HepG2 (cell line): ENCODE data around the gene S100A6. TPM values are rescaled to one million over a fixed set of nuclear protein-coding genes. Genes with fewer than 3 reads are reported as not detected.

Experiments
- ATAC-seq: fragments of 200-7000 bp; cut with Tn5 transposase; 3 replicates; pipeline ENCODE4 v1.9.1; 2020; ENCODE audit warnings: mild to moderate bottlenecking, moderate library complexity
- BruUV-seq: library from RNA; stranded (reverse); fragments of 400-500 nt; replicated peaks from 2 replicates; lab custom pipeline; 2021; lab: Mats Ljungman, UMichigan
- CTCF ChIA-PET: fragments of 300-600 bp; formaldehyde crosslinking; extraction: SDS; loops from one replicate; lab custom pipeline; 2021; ENCODE audit warnings: low total read pairs, inconsistent platforms, low intra/inter-chr PET ratio; lab: Yijun Ruan, JAX
- POLR2A ChIA-PET: fragments of 350-600 bp; sonication (Branson Sonifier 250); formaldehyde crosslinking; loops from one replicate; lab custom pipeline; 2020; ENCODE audit warnings: antibody characterized with exemption, inconsistent platforms; lab: Yijun Ruan, JAX
- DNase-seq: peaks from one replicate; pipeline ENCODE4 v3.0.0-alpha.2; 2015; ENCODE audit warnings: low spot score
- FAIRE-seq: peaks from 3 replicates; lab custom pipeline; 2011; peaks lifted over from hg19 to GRCh38; lab: Jason Lieb, UNC
- H2AFZ ChIP-seq: one replicate; pipeline ENCODE4 v1.6.1; 2011; ENCODE audit warnings: low read length, inconsistent platforms
- H3K27ac ChIP-seq: fragments of 300-600 bp; 3 replicates; pipeline ENCODE4 v1.8.0; 2011; ENCODE audit warnings: mixed run types, mild to moderate bottlenecking, mixed read lengths, low read length, inconsistent platforms; ENCODE audit not compliant: insufficient read depth; ENCODE audit errors: extremely low read length
- H3K27me3 ChIP-seq, 2 experiments: fragments of 200-600 bp in 1 of 2; 2 replicates in 1 of 2; 3 replicates in 1 of 2; pipeline versions ENCODE4 v1.6.0 to v1.8.0; 2011; ENCODE audit warnings: low read length in 2 of 2, mild to moderate bottlenecking in 2 of 2, moderate library complexity in 2 of 2, inconsistent platforms in 1 of 2; ENCODE audit not compliant: insufficient read depth in 2 of 2, control insufficient read depth in 1 of 2
- H3K36me3 ChIP-seq, 2 experiments: fragments of 200-600 bp in 1 of 2; replicated peaks in 1 of 2; 2 replicates in 1 of 2; 3 replicates in 1 of 2; pipeline versions ENCODE4 v1.5.1 to v1.8.0; 2011; ENCODE audit warnings: low read length in 2 of 2, inconsistent platforms in 1 of 2; ENCODE audit not compliant: insufficient read depth in 2 of 2, control insufficient read depth in 1 of 2
- H3K4me1 ChIP-seq: 2 replicates; pipeline ENCODE4 v1.5.1; 2012; ENCODE audit warnings: low read length, inconsistent platforms; ENCODE audit not compliant: insufficient read depth
- H3K4me2 ChIP-seq: 2 replicates; pipeline ENCODE4 v1.6.0; 2011; ENCODE audit warnings: low read depth, low read length, inconsistent platforms
- H3K4me3 ChIP-seq, 3 experiments: fragments of 200-600 bp in 1 of 3; sonication (generic), shearing (Covaris generic) in 1 of 3; replicated peaks in 1 of 3; 2 replicates each; pipeline ENCODE4 v1.5.1; 2011 to 2016; ENCODE audit warnings: low read length in 3 of 3, inconsistent platforms in 2 of 3, low read depth in 2 of 3, mild to moderate bottlenecking in 2 of 3, control low read depth in 1 of 3, mixed read lengths in 1 of 3; ENCODE audit not compliant: insufficient read depth in 1 of 3
- H3K79me2 ChIP-seq: one replicate; pipeline ENCODE4 v1.6.1; 2011; ENCODE audit warnings: low read length, inconsistent platforms; ENCODE audit not compliant: insufficient read depth
- H3K9ac ChIP-seq: 2 replicates; pipeline ENCODE4 v1.6.0; 2011; ENCODE audit warnings: mild to moderate bottlenecking, low read depth, low read length, inconsistent platforms; ENCODE audit not compliant: insufficient read depth
- H3K9me3 ChIP-seq: 2 replicates; pipeline ENCODE4 v1.5.1; 2012; ENCODE audit warnings: mild to moderate bottlenecking, low read length
- H4K20me1 ChIP-seq: 2 replicates; pipeline ENCODE4 v1.6.0; 2011; ENCODE audit warnings: inconsistent platforms, mild to moderate bottlenecking, low read length, moderate library complexity; ENCODE audit not compliant: insufficient read depth
- CBX2 ChIP-seq, 2 experiments: fragments of 200-600 bp in 1 of 2; sonication (generic); formaldehyde crosslinking in 1 of 2; IDR thresholded peaks; 2 replicates each; pipeline versions ENCODE4 v1.7.0 to v1.8.1; 2018 to 2022; ENCODE audit warnings: low read depth in 2 of 2, low read length in 1 of 2, mild to moderate bottlenecking in 1 of 2, missing genetic modification reagents in 1 of 2
- CHCHD3 ChIP-seq: sonication (generic); formaldehyde crosslinking; IDR thresholded peaks from 2 replicates; pipeline ENCODE4 v1.8.0; 2022; ENCODE audit warnings: mild to moderate bottlenecking, missing genetic modification reagents, moderate library complexity
- HNF4A ChIP-seq: sonication (generic); formaldehyde crosslinking; IDR thresholded peaks from 2 replicates; pipeline ENCODE4 v1.4.0; 2020; ENCODE audit warnings: missing genetic modification reagents
- KDM6A ChIP-seq: IDR thresholded peaks from 2 replicates; pipeline ENCODE4 v1.6.1; 2016; ENCODE audit warnings: low read depth
- SALL2 ChIP-seq: sonication (generic); formaldehyde crosslinking; IDR thresholded peaks from 2 replicates; pipeline ENCODE4 v1.8.1; 2023; ENCODE audit warnings: mild to moderate bottlenecking, missing genetic modification reagents, inconsistent platforms
- SIX4 ChIP-seq: sonication (generic); formaldehyde crosslinking; IDR thresholded peaks from 2 replicates; pipeline ENCODE4 v1.4.0; 2020; ENCODE audit warnings: missing genetic modification reagents
- TEAD2 ChIP-seq: sonication (generic); formaldehyde crosslinking; IDR thresholded peaks from 2 replicates; pipeline ENCODE4 v1.9.0; 2021; ENCODE audit warnings: missing genetic modification reagents
- ZNF280D ChIP-seq: sonication (generic); formaldehyde crosslinking; IDR thresholded peaks from 2 replicates; pipeline ENCODE4 v1.5.1; 2020; ENCODE audit warnings: mild to moderate bottlenecking, missing genetic modification reagents
- ZNF740 ChIP-seq: sonication (generic); formaldehyde crosslinking; IDR thresholded peaks from 2 replicates; pipeline ENCODE4 v1.4.0; 2020; ENCODE audit warnings: missing genetic modification reagents
- ZSCAN9 ChIP-seq: IDR thresholded peaks from 2 replicates; pipeline ENCODE4 v1.6.1; 2016; ENCODE audit warnings: borderline replicate concordance
- WGBS: methylation state at CpG from one replicate; pipeline ENCODE4 v1.1.6; 2017; ENCODE audit warnings: low lambda C conversion rate; 5-methylcytosine and 5-hydroxymethylcytosine counted together
- in situ Hi-C: cut with HindIII; loops from 2 replicates; pipeline ENCODE4 v1.10.0; 2017; ENCODE audit warnings: low pct_unique_long_range_greater_than_20kb; ENCODE audit not compliant: extremely low pct_ligation_motif_present
- intact Hi-C: fragments of 100-400 bp; cut with micrococcal nuclease; formaldehyde crosslinking; loops from one replicate; pipeline ENCODE4 v1.10.0; 2022; ENCODE audit not compliant: unreplicated experiment
- polyA plus RNA-seq, 8 experiments: library from polyadenylated mRNA; depleted of rRNA in 3 of 8; stranded (reverse) in 7 of 8; unstranded in 1 of 8; fragments of >200 nt; fragmentation: Illumina TruSeq in 4 of 8; extraction: Trizol in 4 of 8; gene quantifications; 2 replicates each; pipeline versions ENCODE4 v1.2.1 to v1.2.3, GENCODE V29; 2011 to 2016; ENCODE audit warnings: low read depth in 4 of 8, missing spikeins in 1 of 8, mixed read lengths in 1 of 8; ENCODE audit not compliant: insufficient read depth in 1 of 8
- total RNA-seq, 5 experiments: library from RNA; depleted of rRNA; stranded (reverse); fragments of >200 nt; fragmentation: Illumina TruSeq; extraction: Trizol; gene quantifications; 2 replicates each; pipeline ENCODE4 v1.2.3, GENCODE V29; 2016; ENCODE audit warnings: low read depth in 1 of 5
- TF ChIP-seq, protein P1 (sequence below): sonication (generic); formaldehyde crosslinking; IDR thresholded peaks from 2 replicates; pipeline ENCODE4 v1.5.0; 2020; ENCODE audit warnings: missing genetic modification reagents
- TF ChIP-seq, protein P2 (sequence below): sonication (generic); formaldehyde crosslinking; IDR thresholded peaks from 2 replicates; pipeline ENCODE4 v1.4.0; 2020; ENCODE audit warnings: mild to moderate bottlenecking, missing genetic modification reagents

S100A6 gene
- total and polyA plus RNA-seq, 2 of the 13 experiments (the other 11 are each of a cell fraction or from before 2014, with no cell fraction given) = 72.9 to 85.0 TPM

GRCh38 chr1:153560771-153561465, 25.1 kb upstream of the S100A6 start:
- BruUV-seq = no TSS peak
- peaks cover 8% of the 10 kb centered on the region for H3K4me1 ChIP-seq
- WGBS = 60% methylated on average over 10 of the region's 10 CpGs
- FAIRE-seq (no peak), ATAC-seq (no peak), DNase-seq (no peak)
- no peak overlapping the region for H3K4me3 ChIP-seq
- intact Hi-C loops = no loop called here
- POLR2A ChIA-PET = interaction anchor here (1.3 kb wide), 1 partner anchor 8 kb away, joined by 5 read pairs; no protein-coding TSS in a partner anchor
- no peak overlapping the region for H3K4me2 ChIP-seq
- no peak overlapping the region for H2AFZ ChIP-seq
- no peaks in the 10 kb centered on the region for H3K27me3 ChIP-seq
- CTCF ChIA-PET = no interaction called here
- H3K79me2 ChIP-seq = no peaks in the 10 kb centered on the region
- in situ Hi-C loops = no loop called here
- no peak overlapping the region for H3K9ac ChIP-seq
- no peak overlapping the region for H3K27ac ChIP-seq
- TF ChIP-seq, protein P1, sequence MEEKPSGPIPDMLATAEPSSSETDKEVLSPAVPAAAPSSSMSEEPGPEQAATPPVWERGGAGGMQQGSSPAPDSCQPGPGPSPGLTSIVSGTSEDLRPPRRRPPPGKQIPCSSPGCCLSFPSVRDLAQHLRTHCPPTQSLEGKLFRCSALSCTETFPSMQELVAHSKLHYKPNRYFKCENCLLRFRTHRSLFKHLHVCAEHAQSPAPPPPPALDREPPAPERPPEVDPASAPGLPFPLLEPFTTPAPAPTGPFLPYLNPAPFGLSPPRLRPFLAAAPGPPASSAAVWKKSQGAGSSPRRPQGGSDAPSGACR (CRISPR knock-in tag) = no peak
- no peak for TF ChIP-seq ZSCAN9
- TF ChIP-seq KDM6A (CRISPR knock-in tag) = no peak
- TF ChIP-seq CBX2 (IDR thresholded peaks at IDR 0.05; ENCODE audit: low read depth, low read length) = no peak
- TF ChIP-seq CBX2 (CRISPR knock-in tag; IDR thresholded peaks at IDR 0.05; ENCODE audit: low read depth) = no peak
- no peak for TF ChIP-seq ZNF280D
- TF ChIP-seq SIX4 (CRISPR knock-in tag) = no peak
- TF ChIP-seq TEAD2 (CRISPR knock-in tag) = no peak
- TF ChIP-seq, protein P2, sequence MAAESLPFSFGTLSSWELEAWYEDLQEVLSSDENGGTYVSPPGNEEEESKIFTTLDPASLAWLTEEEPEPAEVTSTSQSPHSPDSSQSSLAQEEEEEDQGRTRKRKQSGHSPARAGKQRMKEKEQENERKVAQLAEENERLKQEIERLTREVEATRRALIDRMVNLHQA (CRISPR knock-in tag) = no peak
- TF ChIP-seq ZNF740 (CRISPR knock-in tag) = no peak
- TF ChIP-seq CHCHD3 = no peak
- no peak for TF ChIP-seq HNF4A (CRISPR knock-in tag)
- TF ChIP-seq SALL2 (CRISPR knock-in tag) = no peak
- no peaks in the 10 kb centered on the region for H3K9me3 ChIP-seq
- H3K36me3 ChIP-seq = no peaks in the 10 kb centered on the region
- H4K20me1 ChIP-seq = no peaks in the 10 kb centered on the region
